GM21737 (cell line): ENCODE results near the gene POLR1A.

Source experiments
- ATAC-seq: cut with Tn5 transposase; IDR thresholded peaks from one replicate; pipeline ENCODE4 v1.9.1; 2021; ENCODE audit warnings: mild to moderate bottlenecking, moderate library complexity; ENCODE audit not compliant: unreplicated experiment

The POLR1A gene

DNA sequence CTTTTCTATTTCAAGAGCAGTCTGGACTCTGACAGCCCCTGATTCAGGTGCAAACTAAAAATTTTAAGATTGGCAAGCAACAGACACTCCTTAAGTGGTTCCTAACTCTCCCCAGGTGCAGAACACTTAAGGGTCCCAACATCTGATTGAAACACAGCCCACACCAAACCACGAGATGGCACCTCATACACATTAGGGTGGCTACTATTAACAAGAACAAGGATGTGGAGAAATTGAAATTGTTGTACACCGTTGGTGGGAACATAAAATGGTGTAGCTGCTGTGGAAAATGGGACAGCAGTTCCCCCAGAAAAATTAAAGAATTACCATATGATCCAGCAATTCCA lies 82.3 kb downstream of the POLR1A start:
- ATAC-seq: no peak

DNA sequence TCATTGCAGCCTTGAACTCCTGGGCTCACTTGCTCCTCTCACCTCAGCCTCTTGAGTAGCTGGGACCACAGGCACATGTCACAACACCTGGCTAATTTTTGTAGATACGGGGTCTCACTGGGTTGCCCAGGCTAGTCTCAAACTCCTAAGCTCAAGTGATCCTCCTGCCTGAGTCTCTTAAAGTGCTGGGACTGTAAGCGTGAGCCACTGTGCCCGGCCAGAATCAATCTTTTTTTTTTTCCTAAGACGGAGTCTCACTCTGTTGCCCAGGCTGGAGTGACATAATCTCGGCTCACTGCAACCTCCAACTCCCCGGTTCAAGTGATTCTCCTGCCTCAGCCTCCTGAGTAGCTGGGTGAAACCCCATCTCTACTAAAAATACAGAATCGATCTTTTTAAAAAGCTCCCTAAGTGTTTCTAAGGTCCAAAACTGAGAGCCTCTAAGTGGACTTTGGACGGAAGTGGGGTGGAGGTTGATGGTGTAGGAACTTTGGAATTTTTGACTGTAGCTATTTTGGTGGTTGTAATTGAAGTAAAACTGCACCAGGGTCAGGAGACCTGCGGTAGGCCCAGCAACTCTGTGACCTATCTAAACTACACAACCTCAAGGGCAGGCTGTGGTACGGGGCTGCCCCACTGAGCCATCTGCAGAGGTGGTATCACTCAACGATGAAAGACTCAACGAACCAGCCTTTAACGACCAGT lies 82.9 kb downstream of the POLR1A start:
- ATAC-seq: no peak

GRCh38 chr2:86021396-86022378 lies 84.0 kb downstream of the POLR1A start:
- no peak for ATAC-seq

DNA sequence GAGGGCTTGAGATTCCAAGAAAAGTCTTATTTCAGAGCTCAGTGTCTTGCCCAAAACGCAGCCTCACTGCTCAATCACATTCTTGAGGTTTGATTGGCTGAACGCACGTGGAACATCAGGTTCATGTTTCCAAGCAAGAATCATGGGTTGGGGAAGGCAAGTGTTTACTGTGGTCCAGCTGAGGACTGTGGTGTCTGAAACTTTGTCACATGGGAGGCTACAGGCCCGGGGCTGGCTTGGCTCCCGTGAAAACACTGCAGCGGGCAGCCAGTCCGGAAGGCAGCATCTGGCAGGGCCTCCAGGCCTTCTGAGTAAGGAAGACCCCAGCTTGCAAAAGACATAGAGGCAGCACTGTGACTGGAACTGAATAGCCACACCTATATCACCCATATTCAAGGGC lies 84.7 kb downstream of the POLR1A start:
- no peak for ATAC-seq

DNA sequence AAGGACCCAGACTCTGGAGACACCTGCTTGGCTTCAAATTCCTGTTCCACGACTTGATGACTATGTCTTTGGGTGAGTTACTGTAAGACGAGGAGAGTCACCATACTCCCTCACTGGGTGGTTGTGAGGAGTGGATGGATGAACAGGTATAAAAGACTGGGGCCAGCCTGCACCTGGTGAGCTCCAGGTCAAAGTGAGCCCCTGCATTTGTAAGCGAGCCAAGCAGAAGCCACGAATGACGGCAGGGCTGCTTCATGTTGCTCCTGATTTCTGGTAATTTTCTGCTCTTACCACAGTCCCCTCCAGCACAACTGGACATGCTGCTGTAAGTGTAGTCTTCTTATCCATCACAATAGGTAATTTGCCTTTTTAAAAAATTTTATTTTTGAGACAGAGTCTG lies 86.6 kb downstream of the POLR1A start:
- ATAC-seq: no peak

DNA sequence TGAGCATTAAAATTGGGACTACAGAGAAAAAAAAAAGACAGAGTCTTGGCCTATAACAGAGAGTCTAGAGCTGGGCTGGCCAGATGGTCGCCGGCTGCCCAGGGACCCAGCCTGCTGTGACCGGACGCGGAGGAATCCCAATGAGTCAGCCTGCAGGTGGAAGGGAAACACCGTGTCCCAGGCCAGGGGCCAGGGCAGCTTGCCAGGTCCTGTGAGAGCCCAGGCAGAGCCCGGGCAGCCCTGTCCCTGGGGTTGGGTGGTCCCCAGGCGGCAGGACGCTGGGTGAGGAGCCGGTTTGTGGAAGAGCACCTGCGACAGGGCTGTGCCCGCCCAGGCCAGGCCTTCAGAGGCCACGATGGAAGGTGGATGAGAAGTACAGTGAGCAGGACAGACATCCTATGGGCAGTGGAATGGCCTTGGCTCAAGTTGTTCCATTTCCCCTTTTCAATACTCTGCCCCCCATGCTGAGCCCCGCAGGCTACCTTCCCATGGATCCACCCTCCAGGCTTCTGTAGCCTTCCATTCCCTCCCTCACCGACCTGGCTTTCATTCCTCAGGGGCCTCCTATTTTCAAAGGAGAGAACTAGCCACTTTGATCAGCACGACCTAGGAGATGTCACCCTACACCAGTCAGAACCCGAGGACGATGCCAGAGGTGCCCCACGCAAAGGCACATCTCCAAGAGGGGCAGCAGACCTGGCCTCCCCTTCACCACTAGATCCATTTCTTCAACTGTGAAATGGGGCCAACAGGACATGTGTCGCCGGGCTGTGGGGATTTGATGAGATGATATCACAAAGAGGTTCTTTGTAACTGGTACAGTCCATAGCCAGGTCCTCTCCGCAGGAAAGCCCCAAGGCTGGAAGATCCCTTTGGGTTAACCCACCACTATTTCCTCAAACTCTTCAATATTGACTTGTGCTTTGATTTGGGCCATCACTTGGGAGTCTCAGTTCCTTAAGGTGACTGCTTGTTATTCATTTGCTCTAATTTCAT lies 87.5 kb downstream of the POLR1A start:
- no peak for ATAC-seq

DNA sequence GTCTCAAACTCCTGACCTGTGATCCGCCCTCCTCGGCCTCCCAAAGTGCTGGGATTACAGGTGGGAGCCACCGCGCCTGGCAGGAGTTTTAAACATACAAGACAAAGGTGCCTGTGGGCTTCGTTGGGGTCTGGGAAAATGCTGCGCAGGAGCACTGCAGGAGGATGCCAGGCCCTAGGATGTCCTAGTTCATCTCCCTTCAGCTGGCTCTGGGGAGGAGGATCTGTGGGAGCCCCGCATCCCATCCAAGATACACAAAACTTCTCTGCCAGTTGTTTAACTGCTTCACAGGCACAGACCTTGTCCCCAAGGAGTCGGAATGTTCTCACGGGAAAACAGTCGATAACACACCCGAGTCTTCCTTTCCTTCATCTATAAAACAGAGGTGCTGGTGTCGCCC lies 89.1 kb downstream of the POLR1A start:
- no peak for ATAC-seq

- no peak for ATAC-seq
These were observed 90.0 kb downstream of the POLR1A start for GRCh38 chr2:86015699-86016098.

GRCh38 chr2:86015006-86015405 lies 90.7 kb downstream of the POLR1A start:
- ATAC-seq: no peak

- no peak for ATAC-seq
These were observed 91.2 kb downstream of the POLR1A start for GRCh38 chr2:86014493-86014892.

DNA sequence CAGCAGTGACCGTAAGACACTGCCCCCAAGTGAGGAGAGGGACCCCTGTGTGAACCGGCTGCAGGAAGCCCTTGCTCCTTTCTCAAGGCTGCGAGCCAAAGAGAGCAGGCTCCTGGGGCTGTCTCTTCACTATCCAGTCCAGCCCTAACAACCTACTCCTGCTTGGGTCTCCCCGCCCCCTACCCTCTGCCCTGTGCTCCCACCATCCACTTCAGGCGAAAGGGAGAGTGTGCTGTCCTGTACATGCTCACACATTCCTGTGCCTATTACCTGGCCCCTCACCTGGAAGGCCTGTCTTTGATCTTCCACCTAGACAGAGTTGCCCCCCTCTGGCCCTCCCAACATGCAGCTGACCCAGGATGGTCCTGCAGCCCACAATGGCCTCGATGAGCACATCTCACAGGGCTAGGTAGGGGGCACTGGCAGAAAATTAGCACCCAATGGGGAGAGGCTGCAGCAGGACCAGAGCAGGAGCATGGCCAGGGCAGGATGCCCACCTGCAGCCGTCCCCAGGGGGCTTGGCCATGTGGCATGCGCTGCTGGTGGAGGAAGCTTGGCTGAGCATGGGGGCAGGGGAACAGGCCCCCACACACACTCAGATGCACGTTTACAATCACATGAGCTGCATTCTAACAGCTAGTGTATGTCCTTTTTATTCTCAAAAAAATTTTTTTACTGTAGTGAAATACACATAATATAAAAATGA lies 93.5 kb downstream of the POLR1A start:
- no peak for ATAC-seq

DNA sequence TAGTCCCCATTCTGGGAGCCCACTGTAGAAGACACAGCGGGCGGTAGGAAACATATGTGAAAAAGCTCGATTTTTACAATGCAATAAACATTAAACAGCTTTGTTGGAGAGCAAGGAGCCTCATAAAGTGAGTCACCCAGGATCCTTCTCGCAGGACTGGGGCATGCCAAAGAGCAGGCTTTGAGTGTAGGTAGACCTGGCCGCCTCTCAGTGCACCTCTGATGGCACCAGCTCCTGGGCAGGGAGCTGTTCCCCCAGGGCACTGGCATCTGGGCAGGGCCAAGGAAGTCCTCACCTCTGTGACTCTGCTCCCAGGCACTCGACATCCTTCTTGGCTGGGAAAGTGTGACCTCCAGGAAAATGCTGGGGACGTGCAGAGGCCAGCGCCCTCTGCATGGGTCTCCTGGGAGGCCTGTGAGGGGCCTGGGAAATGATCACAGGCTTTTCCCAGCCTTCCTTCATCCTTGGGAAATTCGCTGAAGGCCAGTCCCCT lies 94.2 kb downstream of the POLR1A start:
- ATAC-seq: no peak

GRCh38 chr2:86010083-86010482 lies 95.6 kb downstream of the POLR1A start:
- ATAC-seq: no peak

DNA sequence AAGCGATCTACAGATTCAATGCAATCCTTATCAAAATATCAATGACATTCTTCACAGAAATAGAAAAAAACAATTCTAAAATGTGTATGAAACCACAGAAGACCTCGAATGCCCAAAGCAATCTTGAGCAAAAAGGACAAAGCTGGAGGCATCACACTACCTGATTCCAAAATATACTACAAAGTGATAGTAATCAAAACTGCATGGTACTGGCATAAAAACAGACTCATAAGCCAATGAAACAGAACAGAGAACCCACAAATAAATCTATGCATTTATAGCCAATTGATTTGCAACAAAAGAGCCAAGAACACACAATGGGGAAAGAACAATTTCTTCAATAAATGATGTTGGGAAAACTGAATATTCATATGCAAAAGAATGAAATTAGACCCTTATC lies 99.2 kb downstream of the POLR1A start:
- ATAC-seq: no peak

DNA sequence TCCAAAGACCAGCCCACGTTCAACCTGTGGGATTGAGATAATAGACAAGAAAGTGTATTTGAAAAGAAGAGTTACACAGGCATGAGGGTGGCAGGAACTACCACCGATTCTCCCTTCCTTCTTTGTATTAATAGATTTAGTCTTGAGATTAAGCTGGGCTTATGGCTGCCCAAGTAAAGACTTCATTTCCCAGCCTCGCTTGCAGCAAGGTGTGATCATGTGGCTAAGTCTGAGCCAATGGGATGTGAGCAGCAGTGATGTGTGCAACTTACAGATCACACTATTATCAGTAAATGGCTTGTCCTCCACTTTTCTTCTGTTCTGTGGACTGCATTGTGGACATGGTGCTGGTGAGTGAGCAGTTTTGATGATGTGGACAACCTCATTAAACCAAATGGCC lies 101.7 kb downstream of the POLR1A start:
- no peak for ATAC-seq

DNA sequence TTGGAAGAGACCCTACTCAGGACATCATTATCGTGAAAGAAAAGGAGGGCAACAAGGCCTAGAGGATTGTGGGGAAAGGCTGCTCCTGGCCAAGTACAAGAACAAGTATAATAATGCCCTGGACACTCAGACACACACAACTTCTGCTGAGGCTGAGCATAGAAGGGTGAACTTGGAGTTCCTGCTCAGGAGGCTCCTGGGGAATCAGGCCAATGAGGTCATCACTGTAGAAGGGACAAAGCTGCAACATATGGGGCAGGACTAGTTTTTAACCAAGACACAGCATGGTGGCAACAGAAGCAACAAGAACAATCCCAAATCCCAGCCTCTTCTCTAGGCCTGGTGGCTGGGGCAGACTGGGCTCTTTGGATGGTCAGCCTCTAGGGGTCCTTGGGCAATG lies 102.6 kb downstream of the POLR1A start:
- ATAC-seq: no peak

- ATAC-seq: no peak
These were observed 103.3 kb downstream of the POLR1A start for GRCh38 chr2:86002375-86002774.

DNA sequence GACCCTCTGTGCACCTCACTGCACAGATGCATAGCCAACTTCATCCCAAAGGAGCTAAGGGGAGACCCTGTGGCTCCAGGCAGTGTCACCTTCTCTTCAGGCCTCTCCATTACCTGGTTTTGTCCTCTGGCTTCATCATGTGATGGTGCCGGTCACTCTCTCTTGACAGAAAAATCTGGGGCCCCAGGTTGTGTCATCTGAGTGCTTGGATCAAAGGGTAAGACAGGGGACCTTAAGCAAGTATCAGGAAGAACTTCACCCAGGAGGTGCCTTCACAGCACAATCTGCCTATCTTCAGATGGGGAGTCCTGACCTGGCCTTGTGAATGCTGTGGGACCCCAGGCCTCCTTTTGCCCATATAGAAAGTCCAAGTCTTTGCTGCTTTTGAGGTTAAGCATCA lies 104.4 kb downstream of the POLR1A start:
- ATAC-seq: no peak

DNA sequence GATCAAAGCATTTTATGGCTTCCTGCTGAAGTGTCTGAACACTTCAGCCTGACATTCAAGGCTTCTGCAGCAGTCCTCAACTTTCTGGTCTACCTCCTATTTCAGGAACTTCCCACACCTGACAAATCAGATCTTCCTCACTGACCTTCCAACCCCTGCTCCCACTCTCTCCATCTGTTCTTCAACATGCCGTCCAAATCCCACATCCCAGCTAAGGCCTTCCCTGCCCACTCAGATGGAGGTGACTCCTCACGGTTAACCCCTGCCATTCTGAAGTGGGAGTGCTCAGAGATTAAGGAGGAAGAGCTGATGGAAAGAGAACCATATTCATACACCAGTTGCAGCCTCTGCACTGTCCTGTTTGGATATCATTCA lies 104.8 kb downstream of the POLR1A start:
- ATAC-seq: no peak
